ENCODE results near the gene MAP2K6. TPM values are rescaled to one million over a fixed set of nuclear protein-coding genes. Genes with fewer than 3 reads are reported as not detected.

MAP2K6 gene
- total RNA-seq, 1 experiment from 2014 or later: 17.7 TPM

GRCh38 chr17:69424287-69425041 is 10.0 kb downstream of the MAP2K6 start:
- no peak overlapping the region for H3K23ac ChIP-seq (ENCODE audit: insufficient read length, low read depth, low read length)
- no peaks in the 10 kb centered on the region for H4K20me1 ChIP-seq (ENCODE audit: control insufficient read depth, insufficient read depth, insufficient read length)
- no peak overlapping the region for H2BK20ac ChIP-seq (ENCODE audit: low read depth, low read length, poor library complexity, severe bottlenecking)
- H3K18ac ChIP-seq (ENCODE audit: insufficient read length, low read depth, low read length): no peak overlapping the region
- H3K79me1 ChIP-seq (ENCODE audit: insufficient read depth, low read depth, low read length, poor library complexity, severe bottlenecking): no peaks in the 10 kb centered on the region
- H2BK12ac ChIP-seq (ENCODE audit: insufficient read length, low read depth, low read length): no peak overlapping the region
- no peak overlapping the region for H3K56ac ChIP-seq (ENCODE audit: insufficient read length, low read depth, low read length)
- no peak overlapping the region for H2BK5ac ChIP-seq (ENCODE audit: insufficient read length, low read length)
- Mint-ChIP-seq H3K27ac (no peak overlapping the region; a peak in 2 of 7 replicates), H3K27me3 (ENCODE audit: low read depth) (no peaks in the 10 kb centered on the region), H3K36me3 (ENCODE audit: insufficient read depth in 1 of 3, low read depth in 3 of 3) (peaks cover 2 to 8% (median 3%) of the 10 kb centered on the region in 3 experiments; a peak in 6 of 7 replicates), H3K9me3 (no peaks in the 10 kb centered on the region; a peak in 1 of 5 replicates), H3K4me1 (peaks cover 45 to 60% of the 10 kb centered on the region in 2 experiments), H3K4me3 (no peak overlapping the region)
- peaks cover 7% of the 10 kb centered on the region for H3K4me1 ChIP-seq (ENCODE audit: insufficient read depth, low read length)
- no peak overlapping the region for H3K4me2 ChIP-seq (ENCODE audit: insufficient read depth, insufficient read length, low read length)
- H3K4ac ChIP-seq (ENCODE audit: low read depth, low read length): no peak overlapping the region
- H2AK5ac ChIP-seq (ENCODE audit: insufficient read length, low read length): no peak overlapping the region
- TF ChIP-seq CTCF (conservative IDR thresholded peaks at IDR 0.05): no peak
- H2BK120ac ChIP-seq (ENCODE audit: low read depth, low read length, poor library complexity, severe bottlenecking): no peak overlapping the region
- H3K14ac ChIP-seq (ENCODE audit: insufficient read depth, low read length): no peak overlapping the region
- DNase-seq: no peak
- H3K9ac ChIP-seq (ENCODE audit: extremely low read depth, insufficient read length, low read length): no peak overlapping the region
- no peaks in the 10 kb centered on the region for H3K9me3 ChIP-seq (ENCODE audit: control insufficient read depth, low read depth, low read length)
- H3K23me2 ChIP-seq (ENCODE audit: insufficient read length, low read depth, low read length, poor library complexity, severe bottlenecking): no peaks in the 10 kb centered on the region
- no CpG with 5 or more reads among the region's 8 CpGs for WGBS (ENCODE audit: extremely low coverage, insufficient read length, low lambda C conversion rate)
- no peak overlapping the region for H2AFZ ChIP-seq (ENCODE audit: low read length)
- peaks cover 2% of the 10 kb centered on the region; the same call in 1 of the 2 replicates for H3K79me2 ChIP-seq (ENCODE audit: insufficient read depth, low read length)
- H4K8ac ChIP-seq (replicated peaks; ENCODE audit: insufficient read length, low read depth, low read length): no peak overlapping the region
- no peak overlapping the region for H2BK15ac ChIP-seq (ENCODE audit: low read depth, low read length)
- H3K27ac ChIP-seq (ENCODE audit: insufficient read length, low read depth, low read length): no peak overlapping the region
- H3T11ph ChIP-seq (ENCODE audit: low read length): no peak overlapping the region
- H4K91ac ChIP-seq (ENCODE audit: insufficient read length, low read depth, low read length): no peak overlapping the region
- no peak overlapping the region for H4K5ac ChIP-seq (ENCODE audit: insufficient read length, low read depth, low read length)
- H3K27me3 ChIP-seq (ENCODE audit: insufficient read depth, low read length): no peaks in the 10 kb centered on the region
